ENCODE measurements around the gene AUTS2.

Gene AUTS2

DNA sequence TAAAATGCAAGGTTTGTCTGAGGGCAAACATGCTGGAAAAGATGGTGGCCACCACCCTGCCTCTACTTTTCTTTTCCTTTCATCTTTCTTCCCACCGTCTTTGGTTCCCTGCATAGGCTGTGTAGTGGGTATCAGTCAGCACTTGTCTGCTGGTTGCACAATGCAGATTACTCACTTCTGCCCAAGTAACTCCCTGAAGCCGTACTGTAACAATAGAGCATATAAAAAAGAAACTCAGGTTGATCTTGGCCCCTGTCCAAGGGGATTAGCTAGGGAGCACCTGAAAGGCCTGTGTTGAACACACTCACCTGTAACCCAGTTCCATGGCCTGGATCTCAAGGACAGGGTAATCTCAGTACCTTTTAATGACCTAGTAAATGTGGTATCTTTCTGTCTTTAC, 1000.7 kb downstream of the AUTS2 start:
- no peak for DNase-seq (ENCODE audit: low read depth)

DNA sequence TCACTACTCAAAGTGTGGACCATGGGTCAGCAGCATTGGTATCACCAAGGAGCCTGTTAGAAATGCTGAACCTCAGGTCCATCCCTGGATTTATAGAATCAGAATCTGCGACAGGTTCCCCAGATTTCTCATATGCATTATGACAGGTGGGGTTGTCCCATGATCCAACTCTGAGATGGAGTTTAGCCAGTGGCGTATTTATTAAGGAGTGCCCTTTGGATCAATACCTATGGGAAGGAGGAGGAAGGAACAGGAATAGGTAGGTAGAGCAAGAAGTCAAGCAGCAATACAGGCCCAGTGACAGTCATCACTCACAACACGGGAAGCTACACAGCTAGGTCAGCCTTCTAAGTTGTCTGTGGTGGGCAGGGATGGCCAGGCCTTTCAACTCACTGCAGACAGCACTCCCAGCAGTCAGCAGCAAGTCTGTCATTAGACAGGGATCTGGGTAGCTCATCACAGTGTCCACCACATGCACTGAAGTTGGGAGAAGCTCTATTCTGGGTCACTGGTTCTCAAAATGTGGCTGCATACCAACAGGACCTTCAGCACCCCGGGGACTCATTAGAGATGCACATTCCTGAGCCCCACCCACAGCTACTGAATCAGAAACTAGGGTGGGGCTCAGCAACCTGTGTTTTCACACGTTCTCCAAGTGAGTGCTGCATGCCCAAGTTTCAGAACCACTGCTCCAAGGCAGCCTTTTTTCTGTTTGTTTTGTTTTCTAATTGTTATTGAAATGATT, 1001.3 kb downstream of the AUTS2 start:
- DNase-seq (ENCODE audit: low read depth): no peak

DNA sequence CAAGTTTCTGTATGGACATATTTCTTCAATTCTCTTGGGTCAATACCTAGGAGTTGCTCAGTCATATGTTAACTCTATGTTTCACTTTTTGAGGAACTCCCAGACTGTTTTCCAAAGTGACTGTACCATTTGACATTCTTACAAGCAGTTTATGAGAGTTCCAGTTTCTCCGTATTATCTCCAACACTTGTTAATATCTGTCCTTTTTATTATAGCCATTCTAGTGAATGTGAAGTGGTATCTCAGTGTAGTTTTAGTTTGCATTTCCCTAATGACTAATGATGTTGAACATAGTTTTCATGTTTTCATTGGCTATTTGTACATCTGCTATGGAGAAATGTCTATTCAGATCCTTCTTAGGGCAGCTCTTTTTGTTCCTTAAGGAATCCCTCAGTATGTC, 1002.7 kb downstream of the AUTS2 start:
- no peak for DNase-seq (ENCODE audit: low read depth)

DNA sequence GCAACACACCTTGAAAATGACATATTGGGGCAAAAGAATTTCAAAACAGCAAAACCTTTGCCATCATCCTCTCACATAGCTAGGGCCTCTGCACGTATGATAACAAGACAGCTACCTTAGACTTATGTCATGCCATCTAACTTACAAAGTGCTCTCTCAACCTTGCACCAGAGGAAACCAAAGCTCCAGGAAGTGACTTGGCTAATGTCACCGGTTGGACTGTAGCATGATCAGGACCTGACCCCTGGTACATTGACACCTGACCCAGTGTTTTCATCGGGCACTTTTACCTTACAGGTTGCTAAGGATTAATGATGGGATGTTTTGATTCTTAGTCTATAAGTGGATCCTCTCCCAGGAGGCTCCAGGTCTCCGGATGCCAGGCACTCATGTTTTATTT, 1003.8 kb downstream of the AUTS2 start:
- no peak for DNase-seq (ENCODE audit: low read depth)

DNA sequence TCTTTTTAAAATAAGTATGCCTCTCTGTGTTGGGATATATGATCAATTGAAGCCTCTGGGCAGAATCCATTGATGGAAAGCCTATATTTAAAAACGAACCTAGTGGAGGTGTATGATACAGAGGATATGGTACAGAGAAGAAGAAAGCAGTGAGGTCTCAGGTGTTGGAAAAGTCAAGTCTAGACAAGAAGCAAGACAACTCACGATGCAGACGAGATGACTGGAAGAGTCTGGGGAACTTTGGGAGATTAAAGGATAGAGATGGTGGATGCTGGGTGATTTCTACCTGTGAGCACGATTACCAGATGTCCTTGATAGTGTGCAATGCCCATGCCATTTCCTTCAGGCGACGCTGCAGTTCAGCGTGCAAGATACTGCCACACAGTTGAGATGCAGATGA, 1009.0 kb downstream of the AUTS2 start:
- DNase-seq (ENCODE audit: low read depth): no peak

DNA sequence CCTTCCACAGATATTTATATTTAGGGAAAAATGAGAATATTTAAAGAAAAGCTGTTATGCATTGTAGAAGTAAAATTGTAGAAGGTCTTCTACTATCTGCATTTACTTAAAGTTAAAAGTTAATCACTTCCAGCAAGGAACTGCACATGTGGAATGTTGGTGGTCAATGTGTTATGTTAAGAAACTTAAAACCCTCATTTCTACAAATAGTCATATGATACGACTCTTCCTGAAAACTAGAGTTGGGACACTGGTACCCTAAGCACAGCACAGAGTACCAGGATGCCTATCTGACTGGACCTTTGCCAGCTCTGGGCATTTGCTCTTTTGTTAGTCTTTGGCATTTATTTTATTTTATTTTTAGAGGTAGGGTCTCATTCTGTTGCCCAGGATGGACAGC, 1009.5 kb downstream of the AUTS2 start:
- DNase-seq (ENCODE audit: low read depth): no peak

DNA sequence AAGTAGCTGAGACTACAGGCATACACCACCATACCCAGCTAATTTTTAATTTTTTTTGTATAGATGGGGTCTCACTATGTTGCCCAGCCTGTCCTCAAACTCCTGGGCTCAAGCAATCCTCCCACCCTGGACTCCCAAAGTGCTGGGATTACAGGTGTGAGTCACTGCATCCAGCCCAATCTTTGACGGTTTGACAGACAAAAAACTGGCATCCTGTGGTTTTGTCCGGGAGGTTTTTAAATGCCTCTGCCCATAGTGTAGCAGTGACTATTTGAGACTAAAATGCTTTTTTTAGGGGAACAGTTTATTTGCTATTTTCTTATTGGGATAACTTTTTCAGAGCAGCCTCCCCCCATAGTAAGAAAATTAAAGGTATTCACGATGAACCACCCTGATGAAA, 1010.0 kb downstream of the AUTS2 start:
- DNase-seq (ENCODE audit: low read depth): no peak

DNA sequence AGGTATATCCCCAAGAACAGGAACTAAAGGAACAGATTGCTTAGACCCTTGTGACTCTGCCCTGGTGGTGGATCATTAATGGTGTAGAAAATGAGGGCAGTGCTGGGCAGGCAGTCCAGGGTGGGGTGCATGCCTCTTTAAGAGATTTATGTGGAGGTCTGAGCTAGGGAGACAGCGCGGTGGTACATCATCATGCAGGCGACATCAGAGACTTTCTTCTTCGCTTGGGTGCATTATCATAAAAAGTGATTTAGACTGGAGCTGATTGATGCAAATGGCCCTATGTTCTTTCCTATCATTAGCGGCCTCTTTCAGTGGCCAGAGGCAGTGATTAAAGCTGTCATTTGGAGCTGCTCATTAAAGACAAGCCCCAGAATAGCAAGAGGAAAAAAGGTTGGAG, 1014.5 kb downstream of the AUTS2 start:
- no peak for DNase-seq (ENCODE audit: low read depth)

DNA sequence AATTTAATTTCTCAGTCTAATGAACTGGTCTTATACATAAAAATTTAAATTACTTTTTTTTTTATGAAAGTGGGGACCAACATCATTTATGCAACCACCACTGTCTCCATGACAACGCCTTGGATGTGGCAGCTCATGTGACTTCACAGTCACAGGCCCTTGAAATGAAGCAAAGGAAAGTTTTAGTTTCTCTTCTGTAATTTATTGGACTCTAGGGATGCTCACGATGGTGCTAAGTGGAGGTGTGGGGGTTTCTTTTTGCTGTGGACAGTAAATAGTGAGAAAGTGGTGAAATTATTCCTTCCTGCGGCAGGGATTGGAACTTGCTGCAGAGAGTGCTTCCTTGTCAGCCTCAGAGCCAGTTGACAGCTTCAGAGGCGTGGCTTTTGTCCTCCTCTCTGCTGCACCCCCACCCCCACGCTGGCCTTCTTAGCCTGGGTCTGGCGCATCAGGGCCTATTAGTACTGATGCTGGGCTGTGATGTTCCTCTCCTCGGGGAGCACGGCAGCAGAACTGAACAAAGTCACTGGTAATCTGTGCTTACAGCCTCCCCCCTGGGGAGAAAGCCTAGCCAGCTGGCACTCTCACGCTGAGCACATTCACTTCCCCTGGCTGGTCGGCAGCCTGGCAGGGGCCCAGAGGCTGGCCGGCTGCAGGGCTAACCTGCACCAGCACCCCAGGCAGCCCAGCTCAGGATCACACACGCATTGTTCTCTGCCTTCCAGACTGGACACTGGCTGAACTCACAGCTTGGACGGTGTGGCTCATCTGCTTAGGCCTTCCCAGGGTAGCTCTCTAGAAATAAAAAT, 1016.2 kb downstream of the AUTS2 start:
- no peak for DNase-seq (ENCODE audit: low read depth)

DNA sequence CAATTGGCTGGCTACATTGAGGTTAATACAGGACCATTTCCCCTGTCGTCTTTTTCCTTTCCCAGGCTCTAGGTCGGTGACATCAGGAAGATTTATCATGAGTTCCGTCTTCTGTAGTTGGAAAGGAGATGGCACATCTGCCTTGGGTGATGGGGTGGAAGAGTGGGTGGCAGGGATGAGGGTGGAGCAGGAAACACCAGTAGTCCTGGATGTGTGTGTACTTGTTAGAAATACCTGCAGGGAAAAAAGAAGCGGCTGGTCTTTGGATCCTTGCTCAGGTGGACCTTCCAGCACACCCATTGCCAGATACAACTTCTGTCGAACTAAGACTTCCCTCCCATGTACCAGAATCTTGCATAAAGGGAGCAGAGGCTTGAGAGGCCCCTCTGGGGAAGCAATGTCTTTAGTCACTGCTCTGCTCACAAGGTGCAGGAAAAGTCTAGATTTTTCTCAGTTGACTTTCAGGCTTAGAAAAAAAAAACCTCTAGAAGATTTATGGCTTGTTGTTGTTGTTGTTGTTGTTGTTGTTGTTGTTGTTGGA, 1016.9 kb downstream of the AUTS2 start:
- no peak for DNase-seq (ENCODE audit: low read depth)

DNA sequence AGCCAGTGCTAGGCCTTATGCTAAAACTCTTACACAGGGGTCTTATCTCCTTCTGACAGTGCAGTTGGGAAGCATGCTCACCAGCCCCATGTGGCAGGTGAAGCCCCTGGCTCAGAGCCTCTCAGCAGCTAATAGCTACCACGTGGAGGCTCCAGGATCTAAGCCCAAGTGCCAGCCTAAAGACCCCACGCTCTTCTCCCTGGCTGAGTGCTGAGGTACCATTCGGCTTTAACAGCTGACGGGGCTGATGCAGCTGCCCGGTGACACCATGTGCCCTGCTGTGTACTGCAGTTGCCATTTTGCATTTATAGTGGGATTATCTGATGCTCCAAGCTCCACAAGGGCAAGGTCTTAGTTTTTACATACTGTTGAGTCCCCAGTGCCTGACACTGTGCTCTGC, 1017.9 kb downstream of the AUTS2 start:
- DNase-seq (ENCODE audit: low read depth): no peak

DNA sequence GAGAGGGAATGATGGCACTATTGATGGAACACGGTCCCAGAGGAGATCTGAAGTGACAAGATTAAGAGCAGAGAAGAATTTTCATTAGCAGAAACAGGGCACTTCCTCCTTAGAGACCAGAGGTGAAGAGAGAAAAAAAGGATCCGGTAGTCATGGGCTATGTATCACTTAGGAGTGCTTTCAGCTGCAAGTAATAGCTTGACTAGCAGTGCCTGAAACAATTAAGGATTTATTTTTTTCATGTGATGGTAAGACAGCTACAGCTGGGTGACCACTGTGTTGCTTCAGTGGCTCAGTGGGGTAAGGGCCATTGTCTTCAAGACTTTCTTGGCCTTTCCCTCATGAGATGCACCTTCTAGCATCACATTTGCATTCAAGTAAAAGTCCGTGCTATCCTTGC, 1018.5 kb downstream of the AUTS2 start:
- DNase-seq (ENCODE audit: low read depth): no peak

DNA sequence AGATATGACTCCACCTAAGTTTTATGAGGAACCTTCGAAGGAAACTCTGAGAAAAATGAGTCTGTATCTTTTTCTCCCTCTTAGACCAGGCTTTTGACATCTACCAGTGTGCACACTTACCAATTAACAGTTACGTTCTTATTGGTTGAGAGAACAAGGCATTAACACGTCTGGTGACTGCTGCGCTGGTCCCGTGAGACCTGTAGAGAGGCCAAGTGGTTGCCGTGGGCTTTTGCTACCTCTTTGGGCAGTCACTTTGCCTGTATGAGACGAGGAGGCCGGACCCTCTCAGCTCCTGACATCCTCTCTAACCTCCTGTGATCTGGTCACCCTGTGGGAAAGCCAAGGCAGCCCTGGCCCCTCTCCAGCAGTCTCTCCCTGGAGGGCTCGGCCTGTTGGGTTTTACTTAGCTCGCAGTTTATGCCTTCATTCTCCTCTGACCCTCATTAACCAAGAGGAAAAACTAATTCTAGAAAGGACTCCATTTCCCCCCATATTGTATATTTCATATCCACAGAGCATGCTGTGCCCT, 1019.8 kb downstream of the AUTS2 start:
- no peak for DNase-seq (ENCODE audit: low read depth)

DNA sequence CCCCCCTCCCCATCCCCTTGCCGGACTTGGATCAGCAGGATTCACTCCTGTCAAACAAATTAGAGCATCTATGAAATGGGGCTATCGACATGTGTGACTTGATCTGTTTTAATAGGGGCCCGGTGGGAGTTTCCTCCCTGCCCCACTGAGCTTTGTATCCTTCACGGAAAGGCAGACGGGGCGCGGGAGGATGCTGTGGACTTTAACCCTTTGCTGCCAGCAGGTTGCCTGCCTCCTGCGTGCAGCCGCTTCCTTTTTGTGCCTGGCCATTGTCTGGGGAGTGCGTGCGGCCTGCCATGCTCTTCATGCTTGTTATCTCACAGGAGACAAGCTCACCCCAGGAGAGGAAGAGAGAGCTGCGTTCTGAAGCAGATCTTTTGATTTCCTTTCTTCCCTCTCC, 1020.9 kb downstream of the AUTS2 start:
- DNase-seq (ENCODE audit: low read depth): no peak

DNA sequence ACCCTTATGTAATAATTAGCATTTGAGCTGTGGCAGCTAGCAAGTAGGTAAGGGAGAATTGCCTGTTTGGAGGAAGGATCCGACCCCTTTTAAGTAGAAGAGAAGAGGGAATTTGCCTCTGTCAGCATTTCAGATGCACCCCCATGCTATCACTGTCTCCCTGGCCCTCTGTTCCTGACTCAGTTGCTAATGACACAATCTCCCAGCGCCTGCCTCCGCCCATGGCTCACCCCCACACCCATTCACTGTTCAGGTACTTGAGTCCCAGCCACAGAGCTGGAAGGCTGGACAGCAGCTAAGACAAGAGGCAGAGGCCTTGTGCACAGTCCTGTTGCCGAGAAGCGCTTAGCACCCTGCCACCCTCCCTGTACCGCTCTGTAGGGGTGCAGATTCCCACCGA, 1021.4 kb downstream of the AUTS2 start:
- no peak for DNase-seq (ENCODE audit: low read depth)

DNA sequence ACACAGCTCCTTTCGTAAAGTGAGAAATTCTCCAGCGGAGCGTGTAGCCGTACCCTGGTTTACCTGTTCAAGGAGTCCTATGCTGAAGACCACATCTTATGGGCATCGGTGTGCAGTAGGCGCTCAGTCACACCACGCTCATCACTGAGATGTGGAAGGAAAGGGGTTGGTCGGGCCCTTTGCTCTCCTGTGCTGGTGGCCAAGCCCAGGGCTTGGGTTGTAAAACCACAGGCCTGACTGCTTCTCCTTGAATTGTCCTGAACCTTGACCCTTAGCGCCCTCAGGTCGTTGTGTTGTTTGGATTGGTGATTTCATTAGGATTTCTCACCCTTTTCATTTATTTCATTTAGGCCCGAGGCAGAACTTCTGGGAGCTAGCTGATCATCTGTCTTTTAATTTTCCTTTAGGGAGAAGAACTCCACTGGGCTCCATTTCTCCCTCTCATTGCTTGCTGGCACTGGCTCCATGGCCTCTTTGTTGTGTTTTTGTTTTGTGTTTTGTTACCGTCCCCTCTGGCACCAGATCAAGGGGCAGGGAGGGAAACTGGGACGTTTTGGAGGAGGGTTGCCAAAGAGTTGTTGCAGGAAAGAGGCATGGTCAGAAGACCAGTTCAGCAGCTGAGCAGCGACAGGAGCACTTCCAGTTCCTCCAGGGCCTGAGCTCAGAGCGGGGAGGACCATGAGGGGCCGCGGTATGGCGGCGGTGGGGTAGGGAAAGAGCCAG, 1022.2 kb downstream of the AUTS2 start:
- no peak for DNase-seq (ENCODE audit: low read depth)

DNA sequence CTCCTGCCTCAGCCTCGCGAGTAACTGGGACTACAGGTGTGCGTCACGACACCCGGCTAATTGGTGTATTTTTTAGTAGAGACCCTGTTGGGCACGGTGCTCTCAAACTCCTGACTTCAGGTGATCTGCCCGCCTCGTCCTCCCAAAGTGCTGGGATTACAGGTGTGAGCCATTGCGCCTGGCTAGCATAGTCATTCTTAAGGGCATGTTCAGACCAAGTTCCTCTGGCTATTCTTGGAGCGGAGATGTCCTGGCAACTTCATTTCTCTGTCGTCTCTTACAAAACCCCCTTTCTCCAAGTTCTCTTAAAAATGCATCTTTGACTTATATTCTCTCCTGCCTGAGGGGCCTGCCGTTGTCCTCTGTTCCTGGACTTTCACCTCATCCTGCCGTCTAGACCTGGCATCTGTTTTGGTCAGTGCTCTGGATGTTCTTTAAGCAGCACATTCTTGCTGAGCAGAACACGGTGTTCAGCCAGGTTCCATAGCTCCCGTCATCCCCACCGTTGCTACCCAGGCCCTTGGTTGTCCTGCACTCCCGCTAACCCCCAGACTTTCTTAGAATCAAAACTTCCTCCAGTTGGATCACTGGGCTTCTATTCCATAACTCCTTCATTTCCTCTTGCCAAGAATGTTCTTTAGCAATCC, 1023.8 kb downstream of the AUTS2 start:
- DNase-seq (ENCODE audit: low read depth): no peak

DNA sequence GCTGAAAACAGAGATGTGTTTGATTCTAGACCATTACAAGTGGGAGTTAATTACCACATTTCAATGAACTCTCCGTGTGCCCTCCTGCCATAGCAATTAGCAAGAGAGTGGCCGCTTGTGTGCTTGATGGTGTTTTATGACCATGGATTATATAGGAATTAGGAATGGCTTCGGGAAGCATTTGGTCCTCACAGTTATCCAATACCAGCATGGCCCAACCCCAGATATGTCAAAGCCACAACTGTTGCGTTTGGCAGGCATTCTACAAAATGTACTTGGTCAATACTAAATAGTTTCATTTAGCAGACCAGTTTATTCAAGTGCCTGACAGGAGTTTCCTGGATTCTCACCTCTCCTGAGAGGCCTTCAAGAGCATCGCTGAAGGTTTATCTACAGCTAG, 1024.7 kb downstream of the AUTS2 start:
- DNase-seq (ENCODE audit: low read depth): no peak

DNA sequence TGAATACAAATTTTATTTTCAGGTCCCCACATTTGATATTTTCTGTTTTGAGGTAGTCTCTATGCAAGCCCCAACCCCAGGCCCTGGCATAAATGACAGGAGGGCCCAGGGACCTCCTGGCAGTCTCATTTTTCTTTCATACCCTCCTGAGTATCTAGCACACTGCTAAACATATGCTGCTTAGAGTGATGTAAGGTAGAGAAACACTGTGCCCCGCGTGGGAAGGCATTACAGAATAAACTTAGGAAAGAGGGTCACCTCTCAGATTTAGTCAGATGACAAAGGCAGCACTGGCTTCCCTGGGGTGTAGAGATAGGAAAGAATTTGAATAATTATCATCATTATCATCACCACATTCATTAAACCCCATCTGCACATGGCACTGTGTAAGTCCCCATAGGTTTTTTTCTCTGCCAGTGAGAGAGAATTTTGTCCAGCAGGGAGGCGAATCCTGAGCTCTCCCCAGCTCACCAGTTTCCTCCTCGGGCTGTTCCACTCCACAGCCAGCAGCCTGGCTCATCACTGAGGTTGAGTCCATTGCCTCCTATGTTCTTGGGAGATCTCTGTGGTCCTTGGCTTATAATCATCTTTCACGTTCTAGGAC, 1026.3 kb downstream of the AUTS2 start:
- no peak for DNase-seq (ENCODE audit: low read depth)

DNA sequence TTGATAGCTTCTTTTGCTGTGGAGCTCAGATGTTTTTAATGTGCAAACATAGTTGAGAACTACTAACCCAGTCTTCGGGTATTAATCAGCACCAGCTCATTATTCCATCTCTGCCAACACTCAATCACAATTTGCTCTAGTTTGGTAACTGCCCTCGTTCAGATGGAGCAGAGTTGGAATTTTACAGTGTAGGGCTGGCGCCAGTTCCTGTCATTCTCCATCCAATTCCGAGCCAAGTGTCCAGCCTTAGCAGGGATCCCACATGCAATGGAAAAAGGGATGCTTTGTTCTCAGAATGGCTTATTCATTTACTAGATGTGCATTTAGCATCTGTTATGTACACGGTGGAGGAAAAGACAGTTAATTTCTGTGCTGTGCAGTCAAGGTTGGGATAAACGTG, 1029.2 kb downstream of the AUTS2 start:
- DNase-seq (ENCODE audit: low read depth): no peak

DNA sequence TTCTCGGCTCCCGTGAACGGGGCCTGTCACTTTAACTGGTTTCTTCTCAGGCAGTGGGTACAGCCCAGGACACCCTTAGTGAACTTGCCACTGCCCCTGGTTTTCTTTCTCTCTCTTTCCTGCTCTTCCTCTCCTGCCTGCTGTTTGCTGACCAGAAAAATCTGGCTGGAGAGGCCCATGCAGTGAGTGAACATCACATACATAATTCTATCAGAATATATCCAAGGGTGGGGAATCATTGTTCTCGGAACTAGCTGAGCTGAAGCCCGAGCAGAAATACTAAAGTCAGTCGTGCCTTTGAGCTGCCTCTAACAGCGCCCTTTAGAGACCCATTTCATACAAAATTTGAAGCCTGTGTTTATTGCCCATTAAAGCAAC, 1032.2 kb downstream of the AUTS2 start:
- DNase-seq (ENCODE audit: low read depth): no peak

Measured in HS-5 (cell line).